ENCODE results near the gene NFIX.

NFIX gene

DNA sequence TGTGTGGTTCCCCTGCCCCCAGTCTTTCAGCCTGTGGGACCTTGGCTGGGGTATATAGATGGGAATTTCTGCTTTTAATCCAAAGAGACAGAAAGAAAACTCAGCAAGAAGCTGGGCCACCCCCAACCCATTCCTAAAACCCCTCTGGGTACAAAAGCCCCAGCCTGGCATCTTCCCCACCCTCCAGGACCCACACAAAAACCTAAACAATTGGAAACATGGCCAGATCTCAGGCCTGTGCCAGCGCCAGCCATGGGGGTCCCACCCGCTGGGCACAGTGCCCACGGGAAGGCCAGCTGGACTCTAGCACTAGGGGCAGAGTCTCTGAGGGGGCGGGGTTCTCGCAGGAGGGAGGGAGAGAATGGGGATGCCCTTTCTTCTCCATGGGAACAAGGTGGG is 98.8 kb downstream of the NFIX start:
- no peak for DNase-seq (ENCODE audit: low read depth)

DNA sequence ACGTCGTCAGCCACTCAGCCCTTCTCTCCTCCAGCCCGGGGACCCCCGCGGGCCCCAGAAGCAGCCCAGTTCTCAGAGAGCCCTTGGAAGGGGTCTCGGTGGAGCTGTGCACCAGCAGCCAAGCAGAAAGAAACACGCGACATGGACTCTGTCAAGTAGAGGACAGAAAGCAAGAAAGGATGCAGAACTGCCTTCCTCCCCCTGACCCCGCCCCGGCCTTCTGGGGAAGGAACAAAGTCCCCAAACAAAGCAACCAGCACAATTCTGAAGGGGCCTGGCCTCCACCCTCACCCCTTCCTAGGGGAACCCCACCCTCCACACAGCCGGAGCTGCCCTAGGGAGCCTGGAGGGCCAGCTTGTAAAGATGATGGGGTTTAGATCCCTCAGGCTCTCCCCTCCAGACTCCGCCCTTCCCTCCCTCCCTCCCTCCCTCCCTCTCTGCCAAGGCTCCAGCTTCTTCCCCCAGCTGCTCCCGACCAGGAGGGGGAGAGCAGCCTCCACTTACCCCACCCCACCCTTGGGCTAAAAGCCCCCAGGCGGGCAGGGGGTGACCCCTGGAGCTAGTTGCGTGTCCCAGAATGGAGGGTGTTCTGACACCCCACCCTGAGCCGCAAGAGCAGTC is 99.6 kb downstream of the NFIX start:
- no peak for DNase-seq (ENCODE audit: low read depth)

DNA sequence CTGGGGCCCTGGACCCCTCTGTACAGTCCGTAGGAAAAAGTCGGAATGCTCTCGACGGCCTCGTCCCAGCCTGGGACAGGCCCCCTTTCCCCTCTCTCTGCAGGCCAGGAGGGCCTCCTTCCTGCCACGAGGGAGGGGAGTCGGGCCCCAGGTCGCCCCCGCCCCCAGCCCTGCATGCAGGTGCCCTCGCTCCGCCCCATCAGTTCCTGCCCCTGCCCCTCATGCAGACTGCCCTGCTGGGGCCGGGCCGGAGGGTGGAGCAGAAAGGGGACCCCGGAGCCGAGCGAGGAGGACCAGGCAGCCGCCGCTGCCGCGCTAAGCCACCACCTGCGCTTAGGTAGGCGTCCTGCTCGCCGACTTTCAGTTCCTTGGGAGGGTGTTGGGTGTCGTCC is 100.1 kb downstream of the NFIX start:
- no peak for DNase-seq (ENCODE audit: low read depth)

DNA sequence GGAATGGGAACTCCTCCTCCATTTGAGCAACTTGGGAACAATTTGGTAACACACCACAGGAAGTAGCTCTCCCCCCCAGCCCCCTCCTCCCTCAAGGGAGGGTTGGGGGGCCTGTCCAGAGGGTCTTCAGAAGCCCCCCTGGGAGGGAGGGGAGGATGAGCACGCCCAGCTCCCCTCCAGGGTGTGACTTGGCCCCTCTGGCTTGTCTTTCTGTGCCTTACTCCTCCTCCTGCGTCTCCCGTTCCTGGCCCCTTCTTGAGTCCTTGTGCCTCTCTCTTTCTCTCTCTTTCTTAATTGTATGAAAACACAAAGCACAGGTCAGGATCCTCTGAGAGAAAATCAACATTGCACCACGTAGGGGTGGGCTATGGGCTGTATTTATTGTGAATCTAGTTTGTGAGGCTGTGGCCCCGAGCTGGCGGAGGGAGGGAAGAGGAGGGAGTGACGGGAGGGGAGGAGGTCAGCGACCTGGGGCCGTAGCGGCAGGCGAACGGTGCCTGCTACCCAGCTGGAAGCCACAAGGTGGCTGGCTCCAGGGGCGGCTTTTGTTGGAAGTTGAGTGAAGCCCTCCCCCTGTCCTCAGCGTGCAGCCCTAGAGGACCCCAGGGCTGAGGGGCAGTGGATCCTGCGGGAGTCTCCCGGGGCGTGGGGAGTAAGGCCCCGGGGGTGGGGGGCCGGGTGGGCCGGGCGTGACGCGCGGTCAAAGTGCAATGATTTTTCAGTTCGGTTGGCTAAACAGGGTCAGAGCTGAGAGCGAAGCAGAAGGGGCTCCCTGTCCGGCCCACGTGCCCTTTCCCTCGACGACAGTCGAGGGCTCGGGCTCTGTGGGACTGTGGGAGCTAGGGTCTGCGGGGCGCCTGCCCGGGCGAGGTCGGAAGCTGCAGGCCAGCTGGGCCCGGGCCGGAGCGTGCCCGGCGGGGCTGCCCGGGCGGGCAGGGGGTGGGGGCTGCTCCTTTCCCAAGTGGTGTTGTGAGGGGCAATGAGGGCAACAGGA is 101.0 kb downstream of the NFIX start:
- DNase-seq (ENCODE audit: low read depth), result no peak

DNA sequence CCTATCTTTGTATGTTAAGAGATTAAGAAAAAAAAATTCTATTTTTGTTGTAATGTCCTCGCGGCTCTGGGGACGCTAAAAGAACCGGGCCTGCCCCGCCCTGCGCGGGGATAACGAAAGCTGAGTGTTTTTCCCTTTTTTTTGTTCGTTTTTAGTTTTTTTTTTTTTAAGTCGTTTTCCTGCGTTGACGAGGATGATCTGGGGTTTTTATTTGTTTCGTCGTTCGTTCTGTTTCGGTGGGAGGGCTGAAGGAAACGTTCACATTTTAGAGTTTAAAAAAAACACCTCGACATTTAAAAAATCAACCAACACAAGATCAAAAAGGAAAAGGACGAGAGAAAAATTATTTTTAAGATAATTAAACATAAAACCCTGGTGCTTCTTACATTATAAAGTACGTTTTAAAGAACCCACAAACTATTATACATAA is 101.8 kb downstream of the NFIX start:
- DNase-seq (ENCODE audit: low read depth), result no peak

DNA sequence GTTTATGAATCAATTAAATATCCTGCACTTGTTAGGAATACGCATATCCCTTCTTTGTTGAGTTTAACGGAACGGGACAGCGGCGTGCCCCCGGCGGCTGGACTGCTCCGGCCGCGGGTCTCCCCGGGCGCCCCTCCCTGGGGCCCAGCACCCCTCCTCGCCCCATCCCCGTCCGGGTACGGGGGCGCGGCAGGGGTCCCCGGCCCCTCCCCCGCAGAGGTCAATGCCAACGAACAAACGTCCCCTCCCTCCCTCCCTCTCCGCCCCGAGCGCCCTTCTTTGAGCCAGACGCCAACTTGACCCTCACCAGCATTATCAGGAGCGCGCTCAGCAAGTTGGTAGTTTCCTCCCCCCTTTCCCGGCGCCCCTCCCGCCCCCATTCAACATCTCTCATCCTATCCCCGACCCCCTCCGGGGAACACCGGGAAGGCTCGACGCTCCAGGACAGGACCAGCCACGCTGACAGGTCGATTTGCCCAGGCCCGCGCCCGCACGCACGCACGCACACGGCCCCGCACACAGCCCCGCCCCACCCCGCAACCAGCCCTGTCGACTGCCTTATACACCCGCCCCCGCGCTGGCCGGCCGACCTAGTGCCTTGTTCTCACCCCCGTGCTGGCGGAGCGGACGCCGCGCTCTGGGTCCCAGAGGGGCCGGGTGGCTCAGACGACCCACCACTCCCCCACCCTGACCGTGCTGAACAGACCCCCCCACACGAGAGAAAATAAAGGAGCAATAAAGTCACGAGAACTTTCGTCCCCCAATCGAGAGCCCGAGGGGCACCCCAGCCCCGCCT is 102.4 kb downstream of the NFIX start:
- no peak for DNase-seq (ENCODE audit: low read depth)

DNA sequence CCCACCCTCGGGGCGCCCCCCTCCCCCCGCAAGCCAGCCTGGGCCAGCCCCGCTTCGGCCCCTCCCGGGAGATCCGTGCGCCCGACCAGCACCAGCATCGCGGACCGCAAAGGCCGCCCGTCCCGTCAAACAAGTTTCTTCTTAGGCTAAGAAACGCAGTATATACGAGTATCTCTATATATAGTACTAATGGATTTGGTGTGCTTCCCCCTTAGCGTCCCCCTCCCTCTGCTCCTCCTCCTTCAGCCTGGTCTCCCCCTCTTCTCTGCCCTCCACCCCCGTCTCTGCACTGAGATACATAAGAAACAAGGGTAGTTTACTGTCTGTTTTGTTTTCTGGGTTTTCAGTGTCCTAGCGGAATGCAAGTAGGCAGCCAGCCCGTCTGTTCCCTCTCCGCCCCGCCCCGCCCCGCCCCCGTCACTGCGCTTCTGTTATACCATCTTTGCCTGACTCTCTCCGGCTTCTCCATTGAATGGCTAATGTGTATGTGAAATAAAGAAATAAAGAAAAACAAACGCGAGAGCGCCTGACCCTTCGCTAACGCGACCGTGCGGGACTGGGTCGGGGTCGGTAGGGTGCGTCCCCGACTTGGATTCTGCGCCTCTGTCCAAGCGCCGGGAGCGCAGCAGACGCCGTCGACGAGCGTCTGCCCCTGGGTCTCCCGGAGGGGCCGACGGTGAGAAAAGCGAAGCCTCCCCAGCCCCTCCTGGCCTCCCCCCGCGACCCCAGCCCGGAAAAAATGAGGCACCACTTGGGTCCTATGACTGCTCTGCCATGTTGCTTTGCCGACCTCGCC is 103.2 kb downstream of the NFIX start:
- DNase-seq (ENCODE audit: low read depth), result no peak

DNA sequence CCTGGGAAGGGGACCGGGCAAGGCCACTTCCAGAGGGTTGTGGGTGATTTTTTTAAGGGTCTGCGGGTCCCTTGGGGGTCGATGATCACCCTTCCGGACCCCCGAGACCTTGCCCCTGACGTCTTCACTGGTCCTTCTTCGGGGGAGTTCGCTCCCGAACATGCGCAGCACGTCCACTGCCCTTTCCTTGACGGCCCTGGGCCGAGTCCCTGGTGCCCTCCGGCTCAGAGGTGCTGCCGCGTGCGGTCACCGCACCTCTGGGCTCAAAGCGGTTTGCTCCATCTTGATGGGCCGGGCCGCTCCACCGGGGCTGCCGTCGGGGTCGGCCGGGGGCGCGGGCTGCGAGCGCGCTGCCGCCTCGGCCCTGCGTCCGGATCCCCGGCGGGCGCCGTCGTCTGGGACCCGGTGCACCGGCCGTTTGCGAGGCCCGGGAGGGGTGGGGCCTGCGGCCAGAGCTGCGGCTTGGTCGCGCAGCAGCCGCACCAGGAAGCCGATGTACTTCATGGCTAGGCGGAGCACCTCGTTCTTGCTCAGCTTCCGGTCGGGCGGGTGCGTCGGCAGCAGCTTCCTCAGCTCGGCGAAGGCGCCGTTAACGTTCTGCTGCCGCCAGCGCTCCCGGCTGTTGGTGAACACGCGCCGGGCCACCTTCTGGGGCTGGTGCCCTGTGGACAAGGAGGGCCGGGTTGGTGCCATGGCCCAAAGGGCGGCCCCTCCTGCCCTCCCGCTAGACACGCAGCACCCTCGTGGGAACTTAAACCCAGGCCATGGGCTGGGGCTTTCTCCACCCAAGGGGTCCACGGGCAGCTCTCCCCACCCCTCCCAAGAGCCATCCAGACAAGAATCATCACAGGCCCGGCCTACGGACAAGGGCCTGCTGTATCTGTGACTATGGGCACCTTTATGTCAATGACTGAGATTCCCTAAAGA is 104.1 kb downstream of the NFIX start:
- no peak for DNase-seq (ENCODE audit: low read depth)

DNA sequence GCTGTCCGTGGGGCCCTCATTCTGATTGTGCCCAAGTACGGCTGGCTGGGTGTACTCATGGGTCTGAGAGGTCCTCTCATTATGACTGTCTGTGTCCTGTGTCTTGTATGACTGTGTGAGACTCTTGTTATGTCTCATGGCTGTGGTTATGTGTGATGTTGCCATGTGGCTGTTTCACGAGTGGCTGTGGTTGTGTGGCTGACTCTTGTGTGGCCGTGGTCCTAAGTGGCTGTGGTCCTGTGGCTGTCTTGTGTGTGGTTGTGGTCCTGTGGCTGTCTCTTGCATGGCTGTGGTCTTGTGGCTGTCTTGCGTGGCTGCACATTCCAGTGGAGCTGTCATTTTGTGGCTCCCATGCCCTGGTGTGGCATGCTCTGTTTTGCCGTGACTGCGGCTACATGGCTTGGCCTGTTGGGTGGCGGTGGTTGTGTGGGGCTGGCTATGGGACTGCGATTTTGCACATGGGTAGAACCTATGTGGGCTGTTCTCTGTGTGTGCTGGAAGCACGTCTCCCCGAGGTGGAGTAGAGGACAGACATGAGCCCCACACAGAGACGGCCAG is 104.8 kb downstream of the NFIX start:
- no peak for DNase-seq (ENCODE audit: low read depth)

DNA sequence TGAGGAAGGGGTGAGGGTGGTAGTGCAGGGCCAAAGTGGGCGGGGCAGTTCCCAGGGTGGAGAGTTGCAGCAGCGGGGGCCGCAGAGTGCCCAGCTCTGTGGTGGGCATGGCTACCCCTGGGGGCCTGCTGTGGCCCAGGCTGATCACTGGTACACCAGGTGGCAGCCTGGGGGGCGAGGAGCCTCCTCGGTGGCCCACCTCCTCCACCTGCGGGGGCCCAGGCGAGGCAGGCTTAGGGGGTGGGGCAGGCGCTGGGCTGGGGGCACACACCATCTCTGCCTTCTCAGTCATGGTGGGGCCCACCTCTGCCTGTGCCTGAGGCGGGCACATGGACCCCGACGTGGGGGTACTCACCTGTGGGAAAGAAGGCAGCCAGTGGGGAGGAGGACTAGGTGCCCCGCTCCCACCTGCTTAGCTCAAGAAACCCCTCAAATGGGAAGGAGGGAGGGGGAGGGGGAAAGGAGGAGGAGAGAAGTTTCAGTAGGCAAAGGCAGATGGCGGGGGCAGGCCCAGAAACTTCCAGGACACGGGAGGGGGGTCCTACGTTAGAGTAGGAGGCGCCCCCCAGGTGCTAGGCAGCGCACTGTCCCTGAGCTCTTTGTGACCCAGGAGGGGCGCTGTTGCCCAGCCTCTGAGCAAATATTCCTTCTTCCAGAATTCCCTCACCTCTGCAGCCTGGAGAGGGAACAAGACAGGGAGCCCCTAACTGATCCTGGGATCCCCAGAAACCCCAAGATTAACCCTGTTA is 105.7 kb downstream of the NFIX start:
- DNase-seq (ENCODE audit: low read depth), result no peak

DNA sequence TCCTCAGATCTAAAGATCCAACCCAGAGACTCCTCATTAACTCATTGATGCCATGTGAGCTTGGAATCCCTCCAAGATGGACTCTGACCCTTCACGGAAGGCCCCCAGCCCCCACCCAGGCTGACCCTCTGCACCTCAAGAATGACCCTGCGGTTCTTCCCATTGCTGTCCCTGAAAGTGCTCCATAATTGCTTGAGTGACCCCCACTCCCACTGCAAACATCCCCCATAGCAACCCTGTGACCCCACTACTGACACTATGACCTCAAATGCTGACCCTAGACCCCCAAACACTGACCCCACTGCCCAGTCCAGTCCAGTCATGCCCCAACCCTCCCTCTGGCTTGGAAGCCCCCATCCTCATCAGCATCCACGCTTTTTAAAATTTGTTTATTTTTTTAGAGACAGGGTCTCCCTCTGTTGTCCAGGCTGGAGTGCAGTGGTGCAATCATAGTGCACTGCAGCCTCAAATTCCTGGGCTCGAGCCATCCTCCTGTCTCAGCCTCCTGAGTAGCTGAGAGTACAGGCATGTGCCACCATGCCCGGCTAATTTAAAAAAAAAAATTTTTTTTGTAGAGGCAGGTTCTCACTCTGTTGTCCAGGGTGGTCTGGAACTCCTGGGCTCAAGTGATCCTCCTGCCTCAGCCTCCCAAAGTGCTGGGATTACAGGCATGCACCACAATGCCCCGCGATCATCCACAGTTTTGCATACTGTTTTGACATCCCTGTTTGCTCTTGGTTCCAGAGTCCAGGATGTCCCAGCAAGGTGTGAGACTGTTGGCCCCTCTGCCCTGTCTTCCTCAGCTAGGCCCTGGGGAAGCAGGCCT is 106.5 kb downstream of the NFIX start:
- DNase-seq (ENCODE audit: low read depth), result no peak

DNA sequence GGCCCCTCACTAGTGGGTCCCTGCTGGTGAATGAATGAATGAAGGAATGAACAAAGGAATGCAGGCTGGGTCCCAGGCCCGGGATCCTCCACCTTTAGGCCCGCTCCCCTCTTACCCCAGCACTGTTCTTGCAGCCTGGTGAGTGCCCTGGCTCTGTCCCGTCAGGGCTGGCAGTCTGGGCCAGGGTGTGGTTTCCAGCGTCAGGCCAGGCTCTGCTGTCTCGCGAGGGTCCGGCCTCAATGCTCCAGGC is 107.1 kb downstream of the NFIX start:
- no peak for DNase-seq (ENCODE audit: low read depth)

DNA sequence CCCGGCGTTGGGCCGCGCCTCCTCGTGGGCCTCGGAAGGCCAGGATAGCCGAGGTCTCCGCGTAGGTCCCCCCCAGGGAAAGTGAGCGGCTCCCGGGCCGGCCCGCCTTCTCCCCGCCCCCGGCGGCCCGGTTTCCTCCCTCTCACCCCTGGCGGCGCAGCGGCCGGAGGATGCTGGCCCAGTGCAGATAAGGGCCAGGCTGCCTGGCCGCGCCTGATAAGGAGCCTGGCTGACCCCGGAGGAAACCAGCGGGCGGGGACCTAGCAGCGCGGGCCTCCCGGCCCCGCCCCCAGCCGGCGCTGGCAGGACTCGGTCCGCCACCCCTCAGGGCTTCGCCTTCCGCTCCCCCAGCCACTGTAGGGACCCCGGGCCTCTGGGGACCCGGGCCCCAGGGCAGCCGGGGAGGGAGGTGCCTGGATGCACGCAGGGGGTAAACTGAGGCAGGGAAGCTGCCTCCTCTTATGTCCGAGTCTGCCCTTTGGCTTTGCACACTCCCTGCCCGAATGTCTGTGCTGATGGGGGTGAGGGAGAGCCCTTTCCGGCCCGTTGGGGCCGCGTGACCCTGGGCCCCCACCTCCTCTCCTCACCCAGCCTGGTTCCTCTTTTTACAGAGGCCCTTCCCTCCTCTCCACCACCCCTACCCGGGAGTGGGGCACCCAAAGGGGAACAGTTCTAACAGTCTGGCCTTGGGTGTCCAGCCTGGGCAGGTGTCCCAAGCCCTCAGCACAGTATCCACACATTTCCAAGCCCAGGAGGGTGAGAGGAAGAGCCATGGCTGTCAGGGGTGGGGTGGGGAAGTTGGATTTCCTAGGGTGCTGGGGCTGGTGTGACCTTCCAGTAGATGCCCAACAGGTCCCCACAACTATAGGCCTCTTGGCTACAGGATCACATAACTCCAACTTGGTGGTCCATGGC is 107.6 kb downstream of the NFIX start, which contains the start of gene LYL1:
Gene LYL1 (minus strand): TSS at position 193 of the 915 bp plus-strand sequence. CDS start 1,687 bp downstream, outside the sequence.
- DNase-seq (ENCODE audit: low read depth), result no peak

DNA sequence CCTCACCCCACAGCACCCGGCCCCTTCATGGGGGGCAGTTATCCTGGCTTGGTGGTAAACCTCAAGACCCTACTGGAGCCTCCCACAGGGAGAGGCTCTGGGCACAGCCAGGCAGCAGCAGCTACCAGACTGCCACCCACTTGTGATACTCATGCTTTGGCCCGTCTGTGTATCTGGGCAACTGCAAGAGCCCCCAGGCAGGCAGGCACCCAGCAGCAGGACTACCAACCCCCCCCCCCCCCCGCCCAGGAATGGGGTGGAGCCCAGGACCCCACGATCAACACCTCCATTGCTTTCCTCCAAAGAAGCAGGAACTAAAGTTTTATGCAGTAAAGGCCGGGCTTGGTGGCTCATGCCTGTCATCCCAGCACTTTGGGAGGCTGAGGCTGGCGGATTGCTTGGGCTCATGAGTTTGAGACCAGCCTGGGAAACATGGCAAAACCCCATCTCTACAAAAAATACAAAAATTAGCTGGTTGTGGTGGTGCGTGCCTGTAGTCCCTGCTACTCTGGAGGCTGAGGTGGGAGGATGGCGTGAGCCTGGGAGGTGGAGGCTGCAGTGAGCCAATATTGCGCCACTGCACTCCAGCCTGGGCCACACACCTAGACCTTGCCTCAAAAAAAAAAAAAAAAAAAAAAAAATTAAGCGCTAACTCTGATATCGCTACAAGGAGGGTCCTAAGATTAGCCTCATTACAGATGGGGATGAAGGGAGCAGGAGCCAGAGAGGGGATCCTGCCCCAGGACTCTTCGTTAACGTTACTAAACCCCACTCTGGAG is 108.5 kb downstream of the NFIX start:
- no peak for DNase-seq (ENCODE audit: low read depth)

DNA sequence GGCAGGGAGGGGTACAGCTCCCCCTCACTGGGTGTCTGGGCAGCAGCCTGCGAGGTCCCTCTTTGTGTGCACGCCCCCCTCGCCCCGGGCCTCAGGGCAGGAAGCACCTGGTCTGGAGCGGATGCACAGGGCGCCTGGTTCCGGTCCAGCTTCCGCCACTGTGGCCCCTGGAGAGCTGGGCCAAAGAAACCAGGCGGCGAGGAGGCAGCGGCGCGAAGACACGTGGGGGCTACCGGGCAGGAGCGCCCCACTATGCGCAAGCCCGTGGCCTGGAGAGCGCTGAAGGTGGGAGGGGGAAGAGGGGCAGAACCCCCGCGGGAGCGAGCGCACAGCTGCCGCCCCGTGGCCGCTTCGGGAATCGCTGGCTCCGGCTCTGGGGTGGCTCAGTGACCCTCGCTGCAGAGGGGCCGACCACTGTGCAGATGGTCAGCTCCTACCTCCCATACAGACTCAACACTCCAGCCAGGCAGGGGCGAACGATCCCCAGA is 109.1 kb downstream of the NFIX start:
- DNase-seq (ENCODE audit: low read depth), result no peak

DNA sequence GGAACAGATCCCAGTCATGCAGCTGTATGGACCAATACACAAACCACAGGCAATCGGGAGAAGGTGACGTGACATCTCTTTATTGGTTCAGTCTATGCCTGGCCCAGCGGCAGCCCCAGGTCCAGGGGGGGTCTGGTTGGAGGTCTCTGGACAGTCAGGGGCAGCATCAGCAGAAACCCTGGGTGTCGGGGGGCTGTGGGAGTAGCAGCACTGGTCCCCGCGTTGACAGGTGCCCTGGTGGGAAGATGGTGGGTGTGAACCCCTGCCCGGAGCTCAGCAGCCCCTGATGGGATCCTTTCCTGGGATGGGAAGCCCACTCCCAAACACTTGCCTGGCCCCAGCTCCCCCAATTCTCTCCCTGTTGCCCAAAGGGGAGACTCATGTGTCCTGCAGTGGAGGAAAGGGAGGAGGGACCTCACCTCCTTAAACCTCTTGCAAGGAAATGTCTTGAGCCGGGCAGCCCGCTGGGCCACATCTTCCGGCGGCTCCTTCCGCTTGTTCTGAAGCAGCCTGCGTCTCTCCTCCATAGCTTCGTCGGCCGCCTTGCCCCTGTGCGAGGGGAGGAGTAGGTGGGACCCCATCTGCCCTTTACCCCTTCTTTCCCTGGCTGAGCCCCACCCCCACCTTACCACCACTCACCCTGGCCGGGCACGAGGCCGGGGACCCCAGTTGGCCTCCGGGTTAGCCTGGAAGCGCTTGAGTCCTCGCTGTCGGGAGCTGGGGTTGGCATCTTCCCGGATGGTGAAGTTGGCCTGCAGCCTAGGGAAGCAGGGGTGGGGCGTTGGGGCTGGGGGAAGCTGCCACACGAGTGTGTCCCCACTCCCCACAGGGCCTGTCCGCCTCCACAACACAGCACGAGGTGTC is 109.8 kb downstream of the NFIX start:
- DNase-seq (ENCODE audit: low read depth), result no peak

Measured in GM04503 (cell line).